HG02885 (cell line): ENCODE results near the gene KL.
A peak's percentile ranks its signal among the peaks of the same experiment; 100 is the strongest.

Source experiments
- ATAC-seq: cut with Tn5 transposase; IDR thresholded peaks from one replicate; pipeline ENCODE4 v1.9.1; 2021; ENCODE audit warnings: mild to moderate bottlenecking; ENCODE audit not compliant: unreplicated experiment, poor library complexity

Gene KL

GRCh38 chr13:33106656-33107360 lies 90.6 kb downstream of the KL start:
- peak; percentile 40 for ATAC-seq

GRCh38 chr13:33107361-33107760 lies 91.1 kb downstream of the KL start:
- no peak for ATAC-seq

- no peak for ATAC-seq
Measured at GRCh38 chr13:33108620-33109019, 92.4 kb downstream of the KL start.

DNA sequence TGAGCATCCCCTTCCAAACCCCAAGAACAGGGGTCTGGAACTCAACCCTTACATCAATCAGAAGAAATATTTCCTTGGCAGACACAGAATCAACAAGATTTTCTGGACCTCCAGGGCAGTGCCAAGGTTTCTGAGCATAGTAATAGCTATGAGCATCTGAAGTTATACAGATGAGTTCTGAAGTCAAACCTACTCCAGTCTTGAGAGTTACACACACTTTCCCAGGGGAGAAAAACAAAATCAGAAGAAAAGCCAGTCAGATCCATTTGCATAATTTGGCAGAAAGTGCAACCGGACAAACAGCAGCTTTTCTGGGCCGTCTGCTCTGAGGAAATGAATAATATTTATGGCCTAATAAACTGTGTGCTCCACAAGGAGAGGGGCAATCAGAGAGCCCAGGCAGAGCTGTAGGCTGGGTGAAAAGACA lies 93.1 kb downstream of the KL start:
- ATAC-seq = peak; percentile 27

GRCh38 chr13:33109801-33110200 lies 93.6 kb downstream of the KL start:
- ATAC-seq = peak; percentile 45

DNA sequence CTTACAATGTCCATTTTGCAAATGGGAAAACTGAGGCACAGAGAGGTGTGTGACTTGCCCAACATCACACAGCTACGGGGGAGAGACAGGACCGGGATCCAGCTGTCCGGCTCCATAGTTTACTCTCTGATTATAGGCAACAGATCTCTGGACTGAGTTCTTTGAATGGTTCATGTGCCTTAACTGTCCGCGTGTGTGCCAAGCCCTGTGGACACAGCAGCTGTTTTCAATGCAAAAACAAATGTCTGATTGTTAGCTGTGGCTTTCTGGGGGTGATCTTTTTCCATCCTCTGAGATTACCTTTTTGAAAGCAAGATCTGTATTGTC lies 94.1 kb downstream of the KL start:
- peak; percentile 1 for ATAC-seq

DNA sequence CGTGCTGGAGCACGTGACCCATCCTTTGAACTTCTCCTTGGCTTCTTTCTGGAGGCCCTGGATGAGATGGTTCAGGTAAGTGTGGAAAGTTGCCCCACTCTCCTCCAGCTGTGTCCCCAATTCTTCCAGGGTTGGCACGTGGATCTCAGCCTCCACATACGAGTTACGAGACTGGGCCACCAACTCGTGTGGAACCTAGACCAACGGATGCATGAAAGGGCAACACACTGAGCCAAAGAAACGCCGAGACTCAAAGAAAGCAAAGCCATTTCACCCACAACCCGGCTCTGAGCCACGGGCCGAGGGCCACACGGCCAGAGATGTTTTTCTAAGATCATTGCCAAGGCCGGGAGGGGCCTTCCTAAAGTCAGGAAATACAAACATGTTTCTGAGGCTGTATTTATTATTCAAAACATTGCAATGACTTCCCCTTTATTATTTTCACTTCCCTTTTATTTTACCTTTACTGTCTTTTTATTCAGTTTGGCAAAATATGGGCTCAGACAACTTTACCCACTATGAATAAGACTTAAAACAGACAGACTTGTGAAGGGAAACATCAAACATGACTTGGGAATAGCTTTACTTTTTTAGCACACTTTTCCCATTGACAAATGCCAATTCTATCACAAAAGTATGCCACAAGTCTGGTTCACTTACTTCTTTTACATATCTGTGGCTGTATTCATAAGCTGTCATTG lies 94.6 kb downstream of the KL start:
- ATAC-seq = peak; percentile 37

DNA sequence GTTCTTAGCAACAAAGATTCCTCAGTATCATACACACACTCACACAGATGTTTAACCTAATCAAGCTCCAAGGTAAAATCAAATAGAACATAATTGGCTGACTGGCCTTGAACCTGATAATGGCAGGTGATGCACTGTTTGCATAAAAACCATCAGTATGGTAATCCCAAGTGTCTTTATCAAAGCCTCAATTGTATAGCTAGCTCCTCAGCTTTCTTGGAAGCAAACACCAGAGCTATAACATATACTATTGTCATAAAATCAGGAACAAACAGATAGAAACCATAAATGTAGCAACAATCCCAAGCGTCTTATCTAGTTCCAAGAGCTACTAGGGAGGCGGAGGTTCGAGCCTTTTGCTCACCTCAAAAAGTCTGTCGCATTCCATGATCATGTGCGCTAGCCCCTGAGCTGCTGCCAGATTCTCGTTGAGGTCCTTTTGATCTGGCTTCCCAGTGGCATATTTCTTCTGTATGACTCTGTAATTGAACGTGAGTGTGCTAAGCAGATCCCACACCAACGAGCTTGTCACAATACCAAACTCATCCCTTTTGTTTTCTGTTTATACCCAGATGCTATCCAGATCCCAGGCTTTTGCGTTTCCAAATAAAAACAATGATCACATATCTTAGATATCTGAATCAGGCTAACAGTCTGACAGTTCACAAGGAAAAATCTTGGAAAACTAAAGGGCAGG lies 95.3 kb downstream of the KL start:
- peak; percentile 11 for ATAC-seq

DNA sequence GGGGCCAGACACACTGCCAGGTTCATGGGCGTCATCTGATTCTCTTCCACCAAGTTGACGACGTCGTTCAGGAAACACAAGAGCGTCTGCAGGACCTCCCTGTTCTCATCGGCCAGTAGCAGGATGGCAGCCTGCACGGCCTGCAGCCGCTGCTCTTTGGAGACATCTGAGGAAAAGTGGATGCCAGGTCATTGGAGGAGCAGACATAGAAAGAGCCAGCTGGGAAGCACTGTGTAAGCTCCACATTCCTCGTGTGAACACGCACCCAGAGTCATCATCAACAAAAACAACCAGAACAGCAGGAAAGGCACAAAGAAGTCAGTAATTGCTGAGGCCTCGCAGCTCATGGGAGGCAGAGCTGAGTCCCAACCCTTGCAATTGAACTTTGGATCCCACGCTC lies 96.5 kb downstream of the KL start:
- ATAC-seq = no peak

DNA sequence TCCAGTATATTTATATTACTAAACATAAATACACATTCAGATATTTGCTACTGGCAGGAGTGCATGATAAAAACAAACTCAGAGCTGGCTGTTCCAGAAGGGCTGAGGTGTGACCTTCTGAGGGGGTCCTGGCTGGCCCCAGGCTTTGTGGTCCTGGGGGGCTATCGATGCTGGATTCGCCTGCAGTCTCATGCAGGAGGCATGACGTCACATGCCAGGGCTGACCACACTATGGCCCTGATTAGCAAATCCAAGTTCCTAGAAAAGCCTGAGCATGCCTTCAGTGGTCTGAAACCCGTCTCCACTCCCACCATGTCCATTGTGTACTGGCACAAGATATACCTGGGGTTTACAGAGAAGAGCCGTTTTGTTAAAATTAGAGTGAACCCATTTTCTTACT lies 97.9 kb downstream of the KL start:
- ATAC-seq = no peak

DNA sequence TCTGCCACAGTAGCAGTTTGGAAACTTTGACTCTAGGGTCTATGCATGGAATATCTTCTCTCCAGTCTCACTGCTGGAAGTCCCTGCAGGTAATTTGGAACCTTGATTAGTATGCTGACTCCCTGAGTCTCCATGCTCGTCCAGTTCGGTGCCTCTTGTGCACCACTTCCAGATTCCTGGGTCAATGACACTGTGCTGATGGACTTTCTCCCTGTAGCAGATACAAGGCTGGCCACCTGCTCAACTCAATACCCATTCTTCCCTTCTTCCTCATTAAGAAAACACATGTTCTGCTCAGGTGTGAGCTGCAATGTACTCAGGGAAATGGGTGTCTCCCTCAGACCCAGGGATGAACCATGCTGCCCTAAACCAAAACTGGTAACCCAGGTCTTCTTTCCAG lies 99.1 kb downstream of the KL start:
- ATAC-seq = no peak
